Gastroesophageal sphincter (tissue), 3 donors: Measurements from ENCODE around the gene CHST8.

Experiments
- POLR2A ChIP-seq, 2 donors: fragments of 450-650 bp; IDR thresholded peaks; one replicate each; pipeline ENCODE4 v1.6.1; 2017; ENCODE audit warnings: antibody characterized with exemption in 2 of 2, mild to moderate bottlenecking in 2 of 2, moderate library complexity in 1 of 2
- TF ChIP-seq, protein P1 (sequence below), 4 experiments: fragments of 200-600 bp in 2 of 4; fragments of 450-650 bp in 2 of 4; sonication (generic) in 1 of 4; IDR thresholded peaks; one replicate each; pipeline ENCODE4 v1.5.1; 2017 to 2019; ENCODE audit warnings: antibody characterized with exemption in 4 of 4, mild to moderate bottlenecking in 2 of 4, moderate library complexity in 2 of 4

- TF ChIP-seq, protein P1, sequence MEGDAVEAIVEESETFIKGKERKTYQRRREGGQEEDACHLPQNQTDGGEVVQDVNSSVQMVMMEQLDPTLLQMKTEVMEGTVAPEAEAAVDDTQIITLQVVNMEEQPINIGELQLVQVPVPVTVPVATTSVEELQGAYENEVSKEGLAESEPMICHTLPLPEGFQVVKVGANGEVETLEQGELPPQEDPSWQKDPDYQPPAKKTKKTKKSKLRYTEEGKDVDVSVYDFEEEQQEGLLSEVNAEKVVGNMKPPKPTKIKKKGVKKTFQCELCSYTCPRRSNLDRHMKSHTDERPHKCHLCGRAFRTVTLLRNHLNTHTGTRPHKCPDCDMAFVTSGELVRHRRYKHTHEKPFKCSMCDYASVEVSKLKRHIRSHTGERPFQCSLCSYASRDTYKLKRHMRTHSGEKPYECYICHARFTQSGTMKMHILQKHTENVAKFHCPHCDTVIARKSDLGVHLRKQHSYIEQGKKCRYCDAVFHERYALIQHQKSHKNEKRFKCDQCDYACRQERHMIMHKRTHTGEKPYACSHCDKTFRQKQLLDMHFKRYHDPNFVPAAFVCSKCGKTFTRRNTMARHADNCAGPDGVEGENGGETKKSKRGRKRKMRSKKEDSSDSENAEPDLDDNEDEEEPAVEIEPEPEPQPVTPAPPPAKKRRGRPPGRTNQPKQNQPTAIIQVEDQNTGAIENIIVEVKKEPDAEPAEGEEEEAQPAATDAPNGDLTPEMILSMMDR (IDR thresholded peaks at IDR 0.05), result no peak
- TF ChIP-seq POLR2A (IDR thresholded peaks at IDR 0.05), result no peak
Observed at GRCh38 chr19:33809960-33810359, 188.2 kb downstream of the CHST8 start.
